DMS153 treated with DMSO at 0.1 percent for 48 hours (cell line): ENCODE measurements around the gene MAST1.

Experiments
- DNase-seq: peaks from one replicate; lab custom pipeline; 2025; ENCODE audit not compliant: unreplicated experiment; lab: John Stamatoyannopoulos, UW

The MAST1 gene

DNA sequence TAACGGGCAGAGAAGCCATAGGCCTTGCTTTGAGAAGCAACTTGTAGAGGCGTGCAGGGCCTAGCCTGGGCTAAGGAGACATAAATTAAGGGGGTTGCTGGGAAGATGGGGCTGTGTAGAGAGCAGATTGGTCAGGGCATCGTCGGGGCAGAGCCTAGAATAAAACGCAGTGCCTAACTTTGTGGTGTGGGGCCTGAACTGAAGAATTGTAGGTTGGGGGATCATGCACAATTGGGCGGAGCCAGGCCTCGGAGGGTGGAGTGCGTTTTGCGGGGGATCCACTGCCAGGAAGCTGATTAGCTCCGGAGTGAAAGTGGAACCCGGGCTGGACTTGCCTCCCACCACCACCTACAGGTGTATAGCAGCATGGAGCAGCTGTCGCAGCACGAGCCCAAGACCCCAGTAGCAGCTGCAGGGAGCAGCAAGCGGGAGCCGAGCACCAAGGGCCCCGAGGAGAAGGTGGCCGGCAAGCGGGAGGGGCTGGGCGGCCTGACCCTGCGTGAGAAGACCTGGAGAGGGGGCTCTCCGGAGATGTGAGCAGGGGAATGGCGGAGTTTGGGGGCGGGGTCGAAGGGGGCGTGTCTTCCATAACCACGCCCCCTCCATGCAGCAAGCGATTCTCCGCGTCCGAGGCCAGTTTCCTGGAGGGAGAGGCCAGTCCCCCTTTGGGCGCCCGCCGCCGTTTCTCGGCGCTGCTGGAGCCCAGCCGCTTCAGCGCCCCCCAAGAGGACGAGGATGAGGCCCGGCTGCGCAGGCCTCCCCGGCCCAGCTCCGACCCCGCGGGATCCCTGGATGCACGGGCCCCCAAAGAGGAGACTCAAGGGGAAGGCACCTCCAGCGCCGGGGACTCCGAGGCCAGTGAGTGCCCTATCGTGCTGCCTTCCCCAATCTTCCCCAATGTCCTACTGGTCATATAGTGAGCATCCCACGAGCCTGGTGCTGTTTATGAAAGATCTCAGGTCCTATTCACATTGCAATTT is 29.1 kb downstream of the MAST1 start:
- peak; percentile 28 for DNase-seq

DNA sequence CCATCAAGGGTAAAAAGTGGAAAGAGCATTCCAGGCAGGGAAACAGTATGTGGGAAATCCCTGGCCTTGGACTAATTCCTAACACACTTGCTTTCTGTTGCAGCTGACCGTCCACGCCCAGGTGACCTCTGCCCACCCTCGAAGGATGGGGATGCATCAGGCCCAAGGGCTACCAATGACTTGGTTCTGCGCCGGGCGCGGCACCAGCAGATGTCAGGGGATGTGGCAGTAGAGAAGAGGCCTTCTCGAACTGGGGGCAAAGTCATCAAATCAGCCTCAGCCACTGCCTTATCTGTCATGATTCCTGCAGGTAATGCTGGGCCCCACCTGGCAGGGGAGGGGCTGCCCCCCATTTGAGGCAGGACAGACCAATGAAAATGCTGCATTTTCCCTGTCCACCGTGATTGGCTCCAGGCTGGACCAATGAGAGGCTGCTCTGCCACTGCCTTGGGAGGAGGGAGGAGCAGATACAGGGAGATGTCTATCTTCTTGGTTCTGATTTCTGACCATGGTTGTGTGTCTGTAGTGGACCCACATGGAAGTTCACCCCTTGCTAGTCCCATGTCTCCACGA is 30.3 kb downstream of the MAST1 start:
- DNase-seq, result no peak

DNA sequence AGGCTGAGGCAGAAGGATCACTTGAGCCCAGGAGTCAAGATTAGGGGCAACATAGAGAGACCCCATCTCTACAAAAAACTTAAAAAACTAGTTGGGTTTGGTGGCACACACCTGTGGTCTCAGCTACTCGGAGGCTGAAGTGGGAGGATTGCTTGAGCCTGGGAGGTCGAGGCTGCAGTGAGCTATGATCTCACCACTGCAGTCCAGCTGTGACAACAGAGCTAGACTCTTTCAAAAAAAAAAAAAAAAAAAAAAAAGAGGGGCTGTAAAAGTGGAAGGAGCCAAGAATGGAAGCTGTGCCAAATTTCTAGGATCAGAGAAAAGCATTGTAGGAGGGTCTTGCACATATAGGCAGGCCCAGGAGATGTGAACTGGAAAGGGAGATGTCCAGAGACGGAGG is 33.4 kb downstream of the MAST1 start:
- no peak for DNase-seq

DNA sequence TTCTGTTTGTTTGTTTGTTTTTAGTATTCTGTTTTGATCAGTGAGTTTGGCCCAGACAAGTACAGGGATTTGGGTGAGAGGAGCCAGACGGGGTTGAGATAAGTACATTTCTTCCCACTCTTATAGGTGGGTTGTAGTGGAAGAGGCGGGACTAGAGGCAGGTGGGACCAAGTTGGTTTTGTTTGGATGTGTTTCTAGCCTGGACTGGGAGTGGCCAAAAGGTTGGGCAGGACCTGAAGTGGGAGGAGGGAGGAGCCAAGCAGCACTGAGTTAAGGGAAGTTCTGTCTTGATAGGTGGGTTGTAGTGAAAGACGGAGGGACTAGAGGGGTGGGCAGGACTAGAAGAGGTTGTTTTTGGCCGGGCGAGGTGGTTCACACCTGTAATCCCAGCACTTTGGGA is 33.9 kb downstream of the MAST1 start:
- no peak for DNase-seq

DNA sequence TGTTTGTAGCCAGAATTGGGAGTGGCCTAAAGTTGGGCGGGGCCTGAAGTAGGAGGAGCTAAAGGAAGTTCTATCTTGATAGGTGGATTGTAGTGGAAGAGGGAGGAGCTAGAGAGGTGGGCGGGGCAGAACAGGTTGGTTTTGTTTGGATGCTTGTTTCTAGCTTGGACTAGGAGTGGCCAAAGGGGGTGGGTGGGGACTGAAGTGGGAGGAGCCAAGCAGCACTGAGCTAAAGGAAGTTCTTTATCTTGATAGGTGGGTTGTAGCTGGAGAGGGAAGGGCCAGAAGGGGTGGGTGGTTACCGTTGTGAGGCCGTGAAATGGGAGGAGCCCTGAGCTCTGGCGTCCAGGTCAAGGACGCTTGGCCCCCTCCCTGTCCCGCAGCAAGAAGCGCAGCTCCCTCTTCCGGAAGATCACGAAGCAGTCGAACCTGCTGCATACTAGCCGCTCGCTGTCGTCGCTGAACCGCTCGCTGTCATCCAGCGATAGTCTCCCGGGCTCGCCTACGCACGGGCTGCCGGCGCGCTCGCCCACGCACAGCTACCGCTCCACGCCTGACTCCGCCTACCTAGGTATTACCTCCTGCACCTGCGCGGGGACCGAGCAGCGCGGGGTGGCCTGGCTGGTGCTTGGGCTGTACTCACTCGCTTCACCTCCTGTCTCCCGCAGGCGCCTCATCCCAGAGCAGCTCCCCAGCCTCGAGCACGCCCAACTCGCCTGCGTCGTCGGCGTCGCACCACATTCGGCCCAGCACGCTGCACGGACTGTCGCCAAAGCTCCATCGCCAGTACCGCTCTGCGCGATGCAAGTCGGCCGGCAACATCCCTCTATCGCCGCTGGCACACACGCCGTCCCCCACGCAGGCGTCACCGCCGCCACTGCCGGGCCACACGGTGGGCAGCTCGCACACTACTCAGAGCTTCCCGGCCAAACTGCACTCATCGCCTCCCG is 34.9 kb downstream of the MAST1 start:
- DNase-seq, result no peak

DNA sequence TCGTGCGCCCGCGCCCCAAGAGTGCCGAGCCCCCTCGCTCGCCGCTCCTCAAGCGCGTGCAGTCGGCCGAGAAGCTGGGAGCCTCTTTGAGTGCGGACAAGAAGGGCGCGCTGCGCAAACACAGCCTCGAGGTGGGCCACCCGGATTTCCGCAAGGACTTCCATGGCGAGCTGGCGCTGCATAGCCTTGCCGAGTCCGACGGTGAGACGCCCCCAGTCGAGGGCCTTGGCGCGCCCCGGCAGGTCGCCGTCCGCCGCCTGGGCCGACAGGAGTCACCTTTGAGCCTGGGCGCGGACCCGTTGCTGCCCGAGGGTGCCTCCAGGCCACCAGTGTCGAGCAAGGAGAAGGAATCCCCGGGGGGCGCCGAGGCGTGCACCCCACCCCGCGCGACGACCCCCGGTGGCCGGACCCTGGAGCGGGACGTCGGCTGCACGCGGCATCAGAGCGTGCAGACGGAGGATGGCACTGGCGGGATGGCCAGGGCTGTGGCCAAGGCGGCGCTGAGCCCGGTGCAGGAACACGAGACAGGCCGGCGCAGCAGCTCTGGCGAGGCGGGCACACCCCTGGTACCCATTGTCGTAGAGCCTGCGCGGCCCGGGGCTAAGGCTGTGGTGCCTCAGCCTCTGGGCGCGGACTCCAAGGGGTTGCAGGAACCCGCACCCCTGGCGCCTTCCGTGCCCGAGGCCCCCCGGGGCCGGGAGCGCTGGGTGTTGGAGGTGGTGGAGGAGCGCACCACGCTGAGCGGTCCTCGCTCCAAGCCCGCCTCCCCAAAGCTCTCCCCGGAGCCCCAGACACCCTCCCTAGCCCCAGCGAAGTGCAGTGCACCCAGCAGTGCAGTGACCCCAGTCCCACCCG is 35.8 kb downstream of the MAST1 start:
- DNase-seq, result no peak

DNA sequence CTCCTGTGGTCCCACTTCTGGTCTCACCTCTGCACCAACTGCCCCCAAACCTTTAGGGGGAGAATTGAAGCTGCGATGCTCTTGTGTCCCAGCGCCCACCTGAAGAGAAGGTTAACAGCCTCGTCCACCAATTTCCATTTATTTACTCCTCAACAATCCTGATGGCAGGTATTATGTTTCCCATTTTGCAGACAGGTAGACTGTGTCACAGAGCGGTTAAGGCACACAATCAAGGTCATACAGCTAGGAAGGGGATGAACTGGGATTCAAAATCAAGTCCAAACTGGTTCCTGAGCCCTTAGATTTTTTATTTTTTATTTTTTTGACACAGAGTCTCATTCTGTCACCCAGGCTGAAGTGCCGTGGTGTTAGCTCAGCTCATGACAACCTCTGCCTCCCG is 36.8 kb downstream of the MAST1 start:
- no peak for DNase-seq

DNA sequence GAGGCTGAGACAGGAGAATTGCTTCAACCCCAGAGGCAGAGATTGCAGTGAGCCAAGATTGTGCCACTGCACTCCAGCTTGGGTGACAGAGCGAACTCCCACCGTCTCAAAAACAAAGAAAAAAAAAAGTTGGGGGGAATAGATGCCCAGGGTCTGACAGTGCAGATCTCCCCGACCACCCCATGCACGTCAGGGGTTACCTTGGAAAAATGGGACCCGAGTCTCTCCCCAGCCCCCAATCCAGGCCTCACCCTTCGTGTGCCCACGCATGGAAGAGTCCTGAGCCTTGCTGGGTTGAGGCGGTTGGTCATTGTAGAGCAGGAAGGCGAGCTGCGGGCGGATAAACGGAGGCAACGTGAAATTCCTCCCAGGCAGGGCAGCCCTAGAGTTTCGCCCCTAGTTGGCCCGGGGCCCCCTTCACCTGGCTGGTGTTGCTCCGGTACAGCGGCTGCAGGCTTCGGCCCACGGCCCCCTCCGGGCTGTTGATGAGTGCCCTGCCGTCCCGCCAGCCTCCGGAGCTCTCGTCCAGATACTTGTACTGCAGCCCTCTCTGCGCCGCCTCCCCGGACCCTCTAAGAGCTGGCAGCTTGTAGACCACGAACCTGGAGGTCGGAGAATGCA is 42.3 kb downstream of the MAST1 start:
- no peak for DNase-seq

DNA sequence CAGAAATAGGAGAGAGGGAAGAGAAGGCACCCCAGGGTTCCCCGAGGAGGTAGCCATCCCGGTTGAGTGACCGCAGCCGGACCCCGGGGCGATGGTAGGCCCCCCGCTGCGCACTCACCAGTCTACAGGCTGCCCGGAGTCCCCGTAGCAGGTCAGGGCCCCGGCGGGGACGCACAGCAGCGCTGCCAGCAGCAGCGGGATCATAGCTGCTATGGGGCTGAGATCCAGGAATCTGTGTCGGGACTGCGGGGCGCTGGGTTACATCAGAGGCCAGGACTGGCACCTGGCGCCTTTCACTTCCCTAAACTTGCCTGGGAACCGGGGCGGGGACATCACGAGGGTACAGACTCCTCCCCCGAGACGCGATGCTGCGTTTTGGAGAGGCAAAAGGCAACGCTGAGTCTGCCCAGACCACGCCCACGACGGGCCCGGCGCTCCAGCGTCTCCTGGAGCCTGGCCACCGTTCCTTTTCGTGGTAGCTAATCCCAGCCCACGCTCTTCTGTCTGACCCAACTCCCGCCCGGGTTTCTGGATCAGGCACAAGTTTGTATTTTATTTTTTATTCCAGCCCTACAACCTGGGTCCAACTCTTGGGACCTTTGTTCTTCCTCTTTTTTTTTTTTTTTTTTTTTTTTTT is 43.0 kb downstream of the MAST1 start, which contains the start of gene DNASE2:
Gene DNASE2 (minus strand): TSS at position 278 of the 637 bp plus-strand sequence. CDS start 74 bp downstream, at position 204.
- peak; percentile 94 for DNase-seq

DNA sequence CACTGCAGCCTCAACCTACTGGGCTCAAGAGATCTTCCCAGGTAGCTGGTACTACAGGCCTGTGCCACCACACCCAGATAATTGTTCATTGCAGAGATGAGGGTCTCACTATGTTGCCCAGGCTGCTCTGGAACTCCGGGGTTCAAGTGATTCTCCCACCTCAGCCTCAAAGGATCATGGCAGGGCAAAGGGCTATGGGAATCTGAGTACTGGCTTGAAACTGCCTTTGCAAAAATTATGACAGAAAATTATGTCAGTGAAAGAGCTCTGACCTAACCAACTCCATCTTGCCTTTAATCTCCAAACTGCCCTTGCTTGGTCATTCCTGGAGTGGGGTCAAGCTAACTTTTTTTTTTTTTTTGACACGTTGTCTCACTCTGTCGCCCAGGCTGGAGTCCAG is 44.3 kb downstream of the MAST1 start:
- no peak for DNase-seq

DNA sequence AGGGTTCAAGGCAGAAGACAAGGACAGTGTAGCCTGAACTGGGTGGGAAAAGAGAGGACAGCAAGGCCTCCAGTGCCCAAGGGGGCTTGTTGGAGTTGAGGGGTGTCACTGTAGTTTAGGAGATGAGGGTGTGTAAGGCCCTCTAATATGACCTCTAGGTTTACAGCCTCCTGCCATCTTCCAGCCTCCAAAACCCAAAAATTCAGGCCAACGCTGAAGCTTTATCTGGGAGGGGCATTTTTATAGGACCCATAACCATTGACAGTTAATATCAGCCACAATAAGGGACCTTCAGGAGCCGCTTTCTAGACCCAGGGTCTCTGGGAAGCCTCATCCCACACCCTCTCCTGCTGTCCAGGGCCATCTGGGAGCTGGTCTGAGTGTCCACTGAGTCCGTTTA is 45.9 kb downstream of the MAST1 start:
- DNase-seq, result no peak

DNA sequence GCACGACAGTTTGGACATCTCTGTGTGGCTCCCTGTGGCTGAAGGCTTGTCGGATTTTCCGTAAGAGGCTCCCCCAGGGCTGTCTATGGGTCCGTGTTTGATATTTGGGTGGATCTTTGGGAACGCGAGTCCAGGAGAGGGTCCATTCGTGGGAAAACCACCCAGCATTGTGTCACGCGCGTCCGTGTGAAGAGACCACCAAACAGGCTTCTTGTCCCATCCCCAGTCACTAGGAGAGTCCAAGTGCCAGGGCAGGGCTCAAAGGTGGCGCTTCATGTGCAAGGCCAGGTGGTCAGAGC is 46.3 kb downstream of the MAST1 start:
- DNase-seq, result no peak

DNA sequence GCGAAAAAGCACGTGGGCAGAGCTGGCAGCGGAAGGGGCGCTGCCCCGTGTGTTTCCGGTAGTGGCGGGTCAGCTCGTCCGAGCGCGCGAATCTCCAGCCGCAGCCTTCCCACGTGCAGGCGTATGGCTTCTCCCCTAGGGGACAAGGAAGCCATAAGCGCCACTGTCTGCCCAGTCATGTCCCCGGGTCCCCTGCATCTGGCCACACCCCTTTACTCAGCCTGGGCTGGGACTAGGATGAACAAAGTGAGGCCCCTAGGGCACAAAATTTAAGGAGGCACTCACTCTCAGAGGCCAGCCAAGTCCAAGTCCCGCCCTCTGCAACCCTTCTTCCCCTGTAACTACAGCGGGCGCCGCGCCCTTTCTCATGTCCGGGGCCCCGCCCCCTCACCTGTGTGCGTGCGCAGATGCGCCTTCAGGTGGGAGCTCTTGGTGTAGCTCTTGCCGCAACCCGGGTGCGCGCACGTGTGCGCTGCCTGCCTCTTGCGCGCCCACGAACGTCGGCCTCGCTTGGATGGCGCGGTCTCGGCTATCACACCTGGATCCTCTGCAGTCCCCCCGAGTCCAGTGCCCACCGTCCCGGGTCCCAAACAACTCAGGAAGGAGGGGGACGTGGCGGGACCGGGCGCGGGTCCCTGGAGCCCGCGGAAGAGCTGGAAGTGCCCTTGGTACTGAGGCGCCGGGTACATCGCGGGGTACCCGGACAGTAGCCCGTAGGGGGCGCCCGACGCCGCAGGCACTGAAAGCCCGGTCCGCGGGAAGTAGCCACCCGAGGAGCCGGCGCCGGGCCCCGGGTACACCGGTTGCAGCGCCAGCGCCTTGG is 46.8 kb downstream of the MAST1 start:
- DNase-seq, result peak; percentile 97

DNA sequence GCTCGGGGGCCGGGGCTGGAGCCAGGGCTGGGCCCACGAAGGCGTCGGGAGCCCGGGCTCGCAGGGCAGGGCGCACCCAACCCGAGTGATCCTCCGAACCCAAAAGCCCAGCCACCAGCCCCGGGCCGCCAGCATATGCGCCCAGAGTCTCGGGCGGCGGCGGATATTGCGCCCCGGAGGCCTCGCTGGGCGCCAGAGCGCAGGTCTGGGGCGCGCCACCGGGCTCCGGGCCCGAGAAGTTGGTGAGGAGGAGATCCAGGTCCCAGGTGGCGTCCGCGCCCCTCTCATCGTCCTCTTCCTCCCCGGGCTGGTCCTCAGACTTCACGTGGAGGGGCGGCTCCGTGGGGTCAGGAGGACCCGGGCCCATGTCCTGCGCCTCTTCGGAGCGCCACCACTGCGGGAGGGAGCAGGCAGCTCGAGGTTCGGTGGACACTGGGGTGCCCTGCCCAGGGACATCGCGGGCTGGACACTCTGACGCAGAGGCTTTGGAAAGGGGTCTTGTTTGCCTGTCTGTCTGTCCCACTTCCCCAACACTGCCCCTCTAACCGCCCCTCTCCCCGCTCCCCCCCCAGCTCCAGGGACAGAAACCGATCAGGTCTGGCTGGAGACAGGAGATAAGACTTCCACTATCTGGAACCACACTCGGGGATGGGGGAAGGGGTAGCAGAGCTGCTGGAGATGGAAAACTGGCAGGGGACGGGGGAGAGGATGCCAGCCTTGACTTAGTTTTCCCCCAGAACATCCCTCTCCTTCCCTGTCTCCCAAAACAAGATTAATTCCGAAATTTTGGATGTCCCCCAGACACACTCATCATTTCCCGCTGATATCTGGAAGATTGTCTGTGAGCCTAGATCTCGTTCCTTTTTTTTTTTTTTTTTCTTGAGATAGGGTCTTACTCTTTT is 47.7 kb downstream of the MAST1 start:
- no peak for DNase-seq

DNA sequence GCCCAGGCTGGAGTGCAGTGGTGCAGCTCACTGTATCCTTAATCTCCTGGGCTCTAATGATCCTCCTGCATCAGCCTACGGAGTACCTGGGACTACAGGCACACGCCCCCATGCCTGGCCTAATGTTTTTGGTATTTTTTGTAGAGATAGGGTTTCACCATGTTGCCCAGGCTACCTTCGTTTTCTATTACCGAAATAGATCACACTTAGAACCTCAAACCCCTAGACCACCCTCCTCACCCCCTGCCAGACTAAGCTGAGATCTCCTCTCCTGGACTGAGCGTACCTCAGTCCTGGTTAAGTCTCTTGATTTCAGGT is 48.3 kb downstream of the MAST1 start:
- no peak for DNase-seq

DNA sequence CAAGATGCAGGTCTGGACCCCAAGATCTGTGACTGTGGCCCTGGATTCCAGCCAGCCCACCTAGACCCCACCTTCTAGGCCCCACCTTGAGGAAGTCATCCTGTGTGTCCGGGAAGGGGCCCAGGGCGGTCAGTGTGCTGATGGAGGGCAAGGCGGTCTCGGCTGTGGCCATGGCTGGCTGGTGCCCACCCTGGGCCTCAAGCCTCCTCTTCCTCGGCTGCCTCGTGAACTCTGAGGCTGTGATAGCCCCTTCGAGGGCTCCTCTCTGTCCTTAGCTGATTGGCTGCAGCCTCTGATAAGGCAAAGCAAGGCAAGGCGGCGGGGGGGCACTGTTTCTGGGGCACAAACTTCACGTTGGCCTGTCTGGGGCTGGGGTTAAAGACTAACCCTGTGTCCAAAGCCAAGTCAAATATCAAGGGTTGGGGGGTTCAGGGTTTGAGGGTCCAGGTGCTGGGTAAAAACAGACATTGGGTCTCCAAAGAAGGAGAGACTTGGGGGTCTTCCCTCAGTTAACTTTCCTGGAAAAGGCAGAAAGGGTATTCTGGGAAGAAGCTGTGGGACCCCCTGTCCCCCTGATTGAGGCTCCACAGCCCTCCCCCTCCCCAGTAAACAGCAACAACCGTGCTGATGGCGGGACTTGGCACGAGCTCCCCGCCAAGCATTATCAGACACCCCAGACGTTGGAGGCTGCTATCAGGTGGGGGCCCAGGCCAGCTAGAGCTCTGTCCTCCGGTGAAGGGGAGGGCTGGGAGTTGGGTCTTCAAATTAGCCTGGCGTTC is 48.8 kb downstream of the MAST1 start, which contains the start of gene KLF1:
Gene KLF1 (minus strand): TSS at position 233 of the 779 bp plus-strand sequence. CDS start 61 bp downstream, at position 172.
- no peak for DNase-seq

DNA sequence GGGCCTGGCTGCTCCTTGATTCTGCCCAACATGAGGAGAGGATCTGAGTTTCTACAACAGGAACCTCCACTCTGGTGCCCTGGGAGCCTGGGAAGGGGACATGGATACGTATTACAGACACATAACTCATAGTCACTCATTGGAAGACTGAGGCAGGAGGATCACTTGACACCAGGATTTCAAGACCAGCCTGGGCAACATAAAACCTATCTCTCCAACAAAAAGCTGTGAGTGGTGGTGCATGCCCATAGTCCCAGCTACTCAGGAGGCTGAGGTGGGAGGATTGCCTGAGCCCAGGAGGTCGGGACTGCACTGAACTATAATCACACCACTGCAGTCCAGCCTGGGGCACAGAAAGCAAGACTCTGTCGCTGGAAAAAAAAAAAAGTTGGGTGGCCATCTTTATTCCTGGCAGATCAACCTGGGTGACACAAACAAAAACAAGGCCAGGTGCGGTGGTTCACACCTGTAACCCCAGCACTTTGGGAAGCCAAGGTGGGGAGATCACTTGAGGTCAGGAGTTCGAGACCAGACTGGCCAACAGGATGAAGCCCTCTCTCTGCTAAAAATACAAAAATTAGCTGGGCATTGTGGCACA is 49.8 kb downstream of the MAST1 start:
- no peak for DNase-seq
